Measurements from ENCODE around the gene GBX1. TPM values are rescaled to one million over a fixed set of nuclear protein-coding genes. Genes with fewer than 3 reads are reported as not detected.
A peak's percentile ranks its signal among the peaks of the same experiment; 100 is the strongest.

The GBX1 gene
- total RNA-seq, 1 experiment from 2014 or later = not detected

GRCh38 chr7:151113344-151114150, 53.9 kb downstream of the GBX1 start:
- no peak overlapping the region for H2AK5ac ChIP-seq (ENCODE audit: insufficient read length, low read length)
- TF ChIP-seq, protein P1, sequence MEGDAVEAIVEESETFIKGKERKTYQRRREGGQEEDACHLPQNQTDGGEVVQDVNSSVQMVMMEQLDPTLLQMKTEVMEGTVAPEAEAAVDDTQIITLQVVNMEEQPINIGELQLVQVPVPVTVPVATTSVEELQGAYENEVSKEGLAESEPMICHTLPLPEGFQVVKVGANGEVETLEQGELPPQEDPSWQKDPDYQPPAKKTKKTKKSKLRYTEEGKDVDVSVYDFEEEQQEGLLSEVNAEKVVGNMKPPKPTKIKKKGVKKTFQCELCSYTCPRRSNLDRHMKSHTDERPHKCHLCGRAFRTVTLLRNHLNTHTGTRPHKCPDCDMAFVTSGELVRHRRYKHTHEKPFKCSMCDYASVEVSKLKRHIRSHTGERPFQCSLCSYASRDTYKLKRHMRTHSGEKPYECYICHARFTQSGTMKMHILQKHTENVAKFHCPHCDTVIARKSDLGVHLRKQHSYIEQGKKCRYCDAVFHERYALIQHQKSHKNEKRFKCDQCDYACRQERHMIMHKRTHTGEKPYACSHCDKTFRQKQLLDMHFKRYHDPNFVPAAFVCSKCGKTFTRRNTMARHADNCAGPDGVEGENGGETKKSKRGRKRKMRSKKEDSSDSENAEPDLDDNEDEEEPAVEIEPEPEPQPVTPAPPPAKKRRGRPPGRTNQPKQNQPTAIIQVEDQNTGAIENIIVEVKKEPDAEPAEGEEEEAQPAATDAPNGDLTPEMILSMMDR (conservative IDR thresholded peaks at IDR 0.05) = 0 out of 3 replicates have a peak, but pooled peaks have one; percentile 13
- peak; percentile 65 for DNase-seq
- H2BK12ac ChIP-seq (ENCODE audit: insufficient read length, low read depth, low read length) = no peak overlapping the region
- peaks cover 4% of the 10 kb centered on the region; the same call in 1 of the 2 replicates for H3K79me2 ChIP-seq (ENCODE audit: insufficient read depth, low read length)
- no peak overlapping the region for H2BK120ac ChIP-seq (ENCODE audit: low read depth, low read length, poor library complexity, severe bottlenecking)
- H2BK15ac ChIP-seq (ENCODE audit: low read depth, low read length) = no peak overlapping the region
- peaks cover 29 to 31% of the 10 kb centered on the region in 2 experiments for H3K4me1 Mint-ChIP-seq
- H2BK5ac ChIP-seq (ENCODE audit: insufficient read length, low read length) = no peak overlapping the region
- peak overlapping the region; percentile 50 to 70 for H3K4me3 Mint-ChIP-seq
- peak overlapping the region; percentile 19 for H3K4me2 ChIP-seq (ENCODE audit: insufficient read depth, insufficient read length, low read length)
- no peak overlapping the region for H2BK20ac ChIP-seq (ENCODE audit: low read depth, low read length, poor library complexity, severe bottlenecking)
- peaks cover 4% of the 10 kb centered on the region for H4K20me1 ChIP-seq (ENCODE audit: control insufficient read depth, insufficient read depth, insufficient read length)
- H3K18ac ChIP-seq (ENCODE audit: insufficient read length, low read depth, low read length) = no peak overlapping the region
- no CpG with 5 or more reads among the region's 13 CpGs for whole genome bisulfite sequencing (ENCODE audit: extremely low coverage, insufficient read length, low lambda C conversion rate)
- no peaks in the 10 kb centered on the region for H3K9me3 ChIP-seq (ENCODE audit: control insufficient read depth, low read depth, low read length)
- H2AFZ ChIP-seq (ENCODE audit: low read length) = no peak overlapping the region
- H3K27me3 ChIP-seq (ENCODE audit: insufficient read depth, low read length) = no peaks in the 10 kb centered on the region
- peaks cover under 1 to 7% (median 1%) of the 10 kb centered on the region in 3 experiments; a peak in 6 of 7 replicates for H3K36me3 Mint-ChIP-seq (ENCODE audit: insufficient read depth in 1 of 3, low read depth in 3 of 3)
- H3K14ac ChIP-seq (ENCODE audit: insufficient read depth, low read length) = no peak overlapping the region
- no peak overlapping the region for H3K23ac ChIP-seq (ENCODE audit: insufficient read length, low read depth, low read length)
- peaks cover 7% of the 10 kb centered on the region; the same call in 1 of the 2 replicates for H3K4me1 ChIP-seq (ENCODE audit: insufficient read depth, low read length)
- no peak overlapping the region for H3K27ac Mint-ChIP-seq
- no peak overlapping the region for H3K27ac ChIP-seq (ENCODE audit: insufficient read length, low read depth, low read length)
- no peak overlapping the region for H3T11ph ChIP-seq (ENCODE audit: low read length)
- peaks cover 3% of the 10 kb centered on the region for H3K79me1 ChIP-seq (ENCODE audit: insufficient read depth, low read depth, low read length, poor library complexity, severe bottlenecking)
- no peaks in the 10 kb centered on the region for H3K9me3 Mint-ChIP-seq
- H3K23me2 ChIP-seq (ENCODE audit: insufficient read length, low read depth, low read length, poor library complexity, severe bottlenecking) = no peaks in the 10 kb centered on the region
- H3K4ac ChIP-seq (ENCODE audit: low read depth, low read length) = no peak overlapping the region
- H4K5ac ChIP-seq (ENCODE audit: insufficient read length, low read depth, low read length) = no peak overlapping the region
- H3K56ac ChIP-seq (ENCODE audit: insufficient read length, low read depth, low read length) = no peak overlapping the region
- H4K91ac ChIP-seq (ENCODE audit: insufficient read length, low read depth, low read length) = no peak overlapping the region
- H4K8ac ChIP-seq (replicated peaks; ENCODE audit: insufficient read length, low read depth, low read length) = no peak overlapping the region
- H3K27me3 Mint-ChIP-seq (ENCODE audit: low read depth) = peaks cover 4% of the 10 kb centered on the region
- no peak overlapping the region for H3K9ac ChIP-seq (ENCODE audit: extremely low read depth, insufficient read length, low read length)
